CD4-positive, alpha-beta T cell (primary cell): Measurements from ENCODE around the gene LDB2. TPM values are rescaled to one million over a fixed set of nuclear protein-coding genes. Genes with fewer than 3 reads are reported as not detected.
A peak's percentile ranks its signal among the peaks of the same experiment; 100 is the strongest.

ENCODE experiments used
- ATAC-seq: fragments of 200-7000 bp; cut with Tn5 transposase; one replicate; pipeline ENCODE4 v1.10.0; 2022; ENCODE audit warnings: mild to moderate bottlenecking; ENCODE audit not compliant: poor library complexity
- CTCF ChIA-PET: fragments of 350-600 bp; sonication (Branson Sonifier 250); formaldehyde crosslinking; loops from one replicate; lab custom pipeline; 2021; ENCODE audit warnings: antibody characterized with exemption, inconsistent platforms; lab: Charles Lee
- POLR2A ChIA-PET: fragments of 350-600 bp; sonication (Branson Sonifier 250); formaldehyde crosslinking; loops from one replicate; lab custom pipeline; 2021; ENCODE audit warnings: antibody characterized with exemption, inconsistent platforms; lab: Charles Lee
- DNase-seq, 14 experiments: peaks; one replicate each; pipeline ENCODE4 v3.0.0-alpha.2; 2013 to 2020; ENCODE audit warnings: mixed read lengths in 2 of 14
- H3K27ac ChIP-seq, 2 donors: one replicate each; pipeline versions ENCODE4 v1.5.1 to v1.7.0; 2013; ENCODE audit warnings: low read length in 2 of 2, low read depth in 1 of 2, mild to moderate bottlenecking in 1 of 2
- H3K27me3 ChIP-seq, 2 experiments: 1 replicate in 1 of 2; 2 replicates in 1 of 2; pipeline versions ENCODE4 v1.6.1 to v1.7.0; 2013; ENCODE audit warnings: low read length in 2 of 2, control low read depth in 1 of 2, mild to moderate bottlenecking in 1 of 2, moderate library complexity in 1 of 2; ENCODE audit not compliant: insufficient read depth in 2 of 2, control insufficient read depth in 1 of 2
- H3K36me3 ChIP-seq: one replicate; pipeline ENCODE4 v1.6.1; 2013; ENCODE audit warnings: low read length, control low read depth; ENCODE audit not compliant: insufficient read depth
- H3K4me1 ChIP-seq: one replicate; pipeline ENCODE4 v1.6.1; 2013; ENCODE audit warnings: low read length, control low read depth; ENCODE audit not compliant: insufficient read depth
- H3K4me3 ChIP-seq: one replicate; pipeline ENCODE4 v1.5.1; 2013; ENCODE audit warnings: mild to moderate bottlenecking, low read length, moderate library complexity
- H3K9me3 ChIP-seq, 2 experiments: 1 replicate in 1 of 2; 2 replicates in 1 of 2; pipeline versions ENCODE4 v1.6.1 to v1.7.0; 2013; ENCODE audit warnings: low read length in 2 of 2, mild to moderate bottlenecking in 2 of 2, control low read depth in 1 of 2, moderate library complexity in 1 of 2; ENCODE audit not compliant: control insufficient read depth in 1 of 2, insufficient read depth in 1 of 2
- H3K27ac Mint-ChIP-seq: one replicate; pipeline ENCODE4 v1.8.0; 2020; ENCODE audit warnings: mixed read lengths
- H3K27me3 Mint-ChIP-seq: one replicate; pipeline ENCODE4 v1.8.0; 2021; ENCODE audit warnings: mixed read lengths
- H3K36me3 Mint-ChIP-seq: one replicate; pipeline ENCODE4 v1.8.0; 2021; ENCODE audit warnings: low read depth, mixed read lengths
- H3K4me1 Mint-ChIP-seq: one replicate; pipeline ENCODE4 v1.8.0; 2021; ENCODE audit warnings: low read depth, mixed read lengths
- H3K4me3 Mint-ChIP-seq: one replicate; pipeline ENCODE4 v1.8.0; 2020; ENCODE audit warnings: mild to moderate bottlenecking, mixed read lengths
- H3K9me3 Mint-ChIP-seq: one replicate; pipeline ENCODE4 v1.8.0; 2020; ENCODE audit warnings: mixed read lengths
- CTCF ChIP-seq: fragments of 200-600 bp; IDR thresholded peaks from one replicate; pipeline ENCODE4 v1.8.0; 2022; ENCODE audit warnings: antibody characterized with exemption, mild to moderate bottlenecking
- intact Hi-C, 2 experiments: fragments of 100-400 bp; cut with DNase I in 1 of 2; cut with micrococcal nuclease in 1 of 2; formaldehyde crosslinking; loops; one replicate each; pipeline versions ENCODE4 v1.15.1 to v1.9.0; 2023 to 2025; cut with DNase I, micrococcal nuclease
- total RNA-seq, 174 experiments: library from RNA in 2 of 174; stranded (reverse) in 2 of 174; gene quantifications; one replicate each; pipeline ENCODE4 v1.2.3 and lab custom pipeline; 2021 to 2026

LDB2 gene
- total RNA-seq, 2 experiments from 2014 or later, result not detected

- Histone ChIP-seq H3K27me3 (peaks cover 0 to 12% of the 10 kb centered on the region in 2 experiments), H3K27ac (no peak overlapping the region), H3K36me3 (no peaks in the 10 kb centered on the region), H3K4me3 (no peak overlapping the region), H3K9me3 (no peaks in the 10 kb centered on the region), H3K4me1 (no peaks in the 10 kb centered on the region)
- Mint-ChIP-seq H3K4me3 (no peak overlapping the region), H3K36me3 (no peaks in the 10 kb centered on the region), H3K27ac (no peak overlapping the region), H3K4me1 (peaks cover 5% of the 10 kb centered on the region), H3K27me3 (peaks cover 23% of the 10 kb centered on the region), H3K9me3 (no peaks in the 10 kb centered on the region)
- ChIA-PET CTCF (no interaction called here), POLR2A (no interaction called here)
- intact Hi-C loops, result no loop called here
- no peak for TF ChIP-seq CTCF
- DNase-seq (no peak), ATAC-seq (no peak)
Observed at GRCh38 chr4:16900325-16900724, 1.9 kb upstream of the LDB2 start.

- H3K27me3 ChIP-seq, result peaks cover 0 to 12% of the 10 kb centered on the region in 2 experiments
- H3K9me3 ChIP-seq, result no peaks in the 10 kb centered on the region
- Mint-ChIP-seq H3K36me3 (no peaks in the 10 kb centered on the region), H3K27ac (no peak overlapping the region), H3K27me3 (peaks cover 23% of the 10 kb centered on the region), H3K9me3 (no peaks in the 10 kb centered on the region), H3K4me1 (peaks cover 25% of the 10 kb centered on the region), H3K4me3 (no peak overlapping the region)
- ChIA-PET CTCF (no interaction called here), POLR2A (no interaction called here)
- intact Hi-C loops, result no loop called here
- H3K27ac ChIP-seq, result no peak overlapping the region
- DNase-seq (no peak), ATAC-seq (no peak)
- TF ChIP-seq CTCF, result no peak
- no peak overlapping the region for H3K4me3 ChIP-seq
- H3K36me3 ChIP-seq, result no peaks in the 10 kb centered on the region
- H3K4me1 ChIP-seq, result no peaks in the 10 kb centered on the region
Observed at GRCh38 chr4:16896881-16897750, 1.3 kb downstream of the LDB2 start.

GRCh38 chr4:16894406-16894805 lies 4.0 kb downstream of the LDB2 start:
- CTCF ChIA-PET, result no interaction called here
- intact Hi-C loops, result no loop called here

More at GRCh38 chr4:16894406-16894805, 4.0 kb downstream of the LDB2 start:
- Histone ChIP-seq H3K4me1 (peaks cover 10% of the 10 kb centered on the region), H3K27ac (no peak overlapping the region), H3K36me3 (no peaks in the 10 kb centered on the region), H3K27me3 (peaks cover 0 to 12% of the 10 kb centered on the region in 2 experiments), H3K9me3 (no peaks in the 10 kb centered on the region), H3K4me3 (no peak overlapping the region)
- TF ChIP-seq CTCF, result no peak
- Mint-ChIP-seq H3K4me3 (no peak overlapping the region), H3K27me3 (peaks cover 23% of the 10 kb centered on the region), H3K4me1 (peaks cover 49% of the 10 kb centered on the region), H3K36me3 (no peaks in the 10 kb centered on the region), H3K9me3 (no peaks in the 10 kb centered on the region), H3K27ac (peak overlapping the region; percentile 66)
- DNase-seq (no peak), ATAC-seq (no peak)
- POLR2A ChIA-PET, result no interaction called here
